ENCODE data around the gene NXPH1.

Gene NXPH1

DNA sequence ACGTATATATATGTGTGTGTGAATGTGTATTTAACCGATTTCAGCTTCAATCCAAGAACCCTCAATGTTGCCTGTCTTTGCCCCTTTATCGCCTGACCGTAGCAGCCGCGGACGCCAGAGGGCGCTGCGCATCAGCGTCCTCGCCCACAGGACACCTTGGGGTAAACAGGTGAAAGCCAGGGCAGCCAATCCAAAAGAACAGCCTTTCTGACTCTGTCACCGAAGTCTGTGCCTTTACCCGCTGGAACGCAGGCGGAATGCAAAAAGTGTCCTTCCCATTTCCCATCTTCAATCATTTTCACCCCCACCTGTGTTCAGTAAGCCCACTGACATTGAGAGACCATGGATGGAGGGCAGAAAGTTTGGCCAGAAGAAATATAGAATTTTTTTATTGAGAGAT is 3.6 kb downstream of the NXPH1 start:
- DNase-seq: no peak

DNA sequence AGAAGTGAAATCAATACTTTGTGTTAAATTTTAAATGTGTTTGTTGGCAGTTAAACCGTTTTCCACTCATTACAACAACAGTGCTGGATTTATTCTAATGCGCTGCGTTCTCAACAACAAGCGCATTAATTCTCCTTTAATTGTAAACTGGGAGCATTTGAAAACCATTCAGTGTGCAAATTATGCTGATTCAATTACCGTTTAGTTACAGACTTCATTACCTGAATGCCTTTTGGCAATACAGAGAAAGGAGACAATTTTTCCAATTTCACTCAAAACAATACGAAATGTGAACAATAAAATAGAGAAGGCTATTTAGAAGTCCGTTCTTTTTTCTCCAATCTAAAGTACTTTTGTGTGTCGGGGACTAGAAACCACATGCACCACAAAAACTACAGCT is 4.2 kb downstream of the NXPH1 start:
- DNase-seq: no peak

DNA sequence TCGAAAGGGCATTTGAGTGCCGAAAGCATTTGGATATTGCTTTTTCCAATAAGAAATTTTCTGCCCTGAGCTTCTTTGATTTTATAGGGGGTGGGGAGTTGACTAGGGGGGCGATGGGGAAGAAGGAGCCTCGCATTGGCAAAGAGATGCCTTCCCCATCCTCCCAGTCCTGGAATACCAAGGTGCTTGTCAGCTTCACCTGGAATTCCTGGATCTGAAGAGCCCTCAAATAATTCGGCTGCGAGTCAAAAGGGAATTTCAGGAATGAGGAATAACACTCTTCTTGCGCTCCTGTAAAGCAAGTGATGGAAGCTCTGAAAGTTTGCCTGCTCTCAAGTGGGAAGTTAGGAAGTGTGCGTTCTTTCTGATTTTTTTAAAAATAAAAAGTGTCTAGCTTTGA is 7.3 kb downstream of the NXPH1 start:
- DNase-seq: no peak

DNA sequence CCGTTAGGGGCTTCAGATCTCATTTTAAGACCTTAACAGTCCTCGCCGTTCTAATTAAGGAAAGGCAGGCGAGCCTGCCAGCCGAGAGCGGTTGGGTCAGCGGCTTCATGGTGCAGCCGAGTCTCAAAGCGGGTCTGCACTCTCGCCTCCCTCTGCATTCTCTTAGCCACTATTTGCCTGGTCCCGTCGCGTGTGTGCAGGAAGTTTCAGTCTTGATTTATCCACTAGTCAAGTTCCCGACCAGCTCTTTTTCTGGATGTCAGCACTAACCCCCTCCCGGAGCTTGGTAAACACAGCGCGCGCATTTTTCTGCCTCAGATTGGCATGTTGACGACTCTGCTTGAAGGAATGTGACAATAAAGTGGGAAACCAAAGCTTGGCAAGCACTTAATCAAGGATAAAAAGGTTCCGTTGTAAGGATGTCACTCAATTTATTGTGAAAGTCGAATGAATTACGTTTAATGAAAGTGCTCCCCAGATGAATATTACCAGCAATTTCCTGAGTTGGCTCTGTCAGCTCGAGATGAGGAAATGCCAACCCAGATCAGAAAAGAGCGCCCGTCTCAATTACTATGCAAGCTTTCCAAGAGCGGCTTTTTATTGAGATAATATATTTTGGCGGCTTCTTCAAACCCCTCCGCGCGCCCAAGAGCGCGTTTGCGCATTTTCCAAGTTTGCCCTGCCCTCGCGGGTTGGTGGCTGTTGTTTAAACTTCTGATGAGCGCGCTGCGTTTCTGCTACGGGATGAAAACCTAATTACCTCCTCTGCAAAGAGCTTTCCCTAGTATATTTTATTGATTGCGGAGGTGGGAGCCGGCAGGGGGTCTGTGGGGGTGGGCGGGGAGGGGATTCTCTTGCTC is 7.9 kb downstream of the NXPH1 start:
- no peak for DNase-seq

DNA sequence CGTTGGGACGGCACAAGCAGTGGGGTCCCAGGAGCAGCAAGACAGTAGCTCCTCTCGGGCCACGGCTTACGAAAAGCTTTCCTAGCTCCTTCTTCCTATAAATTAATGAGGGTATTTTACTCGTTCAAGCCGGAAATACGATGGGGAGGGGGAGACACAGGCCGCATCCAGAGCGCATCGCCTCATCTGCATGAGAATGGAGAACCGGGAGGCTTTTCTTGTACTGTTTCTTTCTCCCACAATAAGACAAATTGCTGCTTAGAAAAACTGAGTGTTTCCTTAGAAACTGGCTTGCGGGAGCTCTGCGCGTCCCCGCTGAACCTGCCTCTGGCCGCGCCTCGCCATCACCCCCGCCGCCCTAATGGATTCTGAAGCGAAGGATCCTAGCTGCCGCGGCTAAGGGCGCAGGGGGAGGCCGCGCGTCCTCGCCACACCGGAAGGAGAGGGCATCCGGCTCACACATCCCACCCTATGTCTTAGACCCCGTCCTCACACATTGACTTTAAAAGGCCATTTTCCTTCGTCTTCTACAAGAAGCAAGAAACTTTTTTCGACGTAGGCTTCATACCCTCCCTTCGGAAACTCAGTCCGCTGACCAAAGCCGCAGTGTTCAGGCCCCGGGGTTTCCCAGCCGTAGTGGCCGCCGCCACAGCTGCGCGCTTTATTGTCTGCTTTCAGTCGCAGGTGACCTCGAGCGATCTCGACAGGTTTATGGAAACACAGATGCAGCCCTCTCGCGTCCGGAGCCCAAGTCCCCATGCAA is 8.8 kb downstream of the NXPH1 start:
- DNase-seq: no peak

DNA sequence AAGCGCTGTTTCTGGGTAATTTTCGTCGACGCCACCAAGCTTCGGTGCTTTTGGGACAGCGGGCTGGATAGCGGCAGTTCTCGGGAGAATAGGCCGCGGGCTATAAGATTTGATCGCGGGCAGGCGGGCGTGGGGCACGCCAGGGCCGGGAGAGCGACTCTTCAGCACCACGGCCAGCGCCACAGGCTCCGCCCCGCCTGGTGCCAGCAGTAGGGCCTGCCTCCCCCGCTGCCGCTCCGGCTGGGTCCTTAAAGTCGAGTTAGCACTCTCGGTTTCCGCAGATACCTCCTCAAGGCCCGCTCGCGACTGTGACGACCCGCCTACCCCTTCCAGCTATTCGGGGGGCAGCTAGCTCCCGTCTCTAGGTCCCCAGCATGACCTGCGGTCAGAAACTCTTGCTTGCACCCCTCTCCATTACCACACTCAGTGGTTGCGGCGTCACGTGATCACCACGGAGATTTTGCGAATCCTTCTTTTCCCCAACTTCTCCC is 9.4 kb downstream of the NXPH1 start:
- no peak for DNase-seq

DNA sequence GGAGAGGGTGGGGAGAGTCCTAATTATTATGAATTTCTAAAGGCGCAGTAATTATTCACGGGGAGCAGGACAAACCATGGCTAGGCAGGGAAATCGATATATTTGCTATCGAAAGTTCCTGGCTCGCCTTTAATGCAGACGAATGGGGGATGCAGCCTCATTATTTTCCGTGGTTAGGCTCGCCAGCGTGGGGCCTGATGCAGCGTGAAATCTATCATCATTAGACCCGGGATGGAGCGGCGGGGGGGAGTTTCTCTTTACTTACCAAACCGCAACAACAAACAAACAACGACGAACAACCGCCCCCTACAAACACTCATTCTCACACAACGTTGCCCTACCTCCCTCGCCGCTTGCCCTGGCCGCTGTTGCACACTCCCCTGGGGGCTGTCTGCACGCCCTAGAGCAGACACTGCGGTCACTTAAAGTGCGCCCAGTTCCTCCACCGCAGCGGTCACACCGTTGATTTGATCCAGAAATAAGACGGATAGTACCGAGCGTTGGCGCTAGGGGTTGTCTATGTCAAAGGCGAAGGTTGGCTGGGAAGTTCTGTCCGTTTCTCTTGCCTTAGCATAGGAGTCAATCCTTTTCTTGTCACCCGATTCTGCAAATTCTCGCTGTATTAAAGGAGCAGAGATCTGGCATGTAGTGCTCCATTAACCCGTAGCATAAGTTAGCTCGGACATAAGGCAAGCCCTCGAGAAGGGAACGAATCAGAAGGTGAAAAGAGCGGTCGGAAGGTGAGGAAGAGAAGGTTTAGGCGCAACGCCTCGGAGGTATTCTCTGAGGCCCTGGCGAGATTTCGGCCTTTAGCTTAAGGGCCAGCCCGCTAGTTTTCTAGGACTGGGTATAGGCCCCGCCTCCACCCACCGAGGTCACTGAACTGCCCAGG is 10.4 kb downstream of the NXPH1 start:
- no peak for DNase-seq

DNA sequence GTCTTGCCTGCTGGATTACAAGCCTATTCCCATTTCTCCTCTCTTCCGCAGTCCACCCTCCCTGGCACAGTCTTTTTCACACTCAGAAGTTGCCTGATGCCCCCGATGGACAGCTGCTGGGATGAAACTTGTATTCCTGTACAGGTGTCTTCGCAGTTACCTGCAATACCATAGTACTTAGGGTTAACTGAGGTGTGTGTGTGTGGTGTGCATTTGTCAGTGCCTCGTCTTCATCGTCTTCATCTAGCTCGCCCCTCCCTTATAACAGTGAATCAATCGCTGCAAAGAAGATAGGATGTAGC is 11.0 kb downstream of the NXPH1 start:
- DNase-seq: no peak

DNA sequence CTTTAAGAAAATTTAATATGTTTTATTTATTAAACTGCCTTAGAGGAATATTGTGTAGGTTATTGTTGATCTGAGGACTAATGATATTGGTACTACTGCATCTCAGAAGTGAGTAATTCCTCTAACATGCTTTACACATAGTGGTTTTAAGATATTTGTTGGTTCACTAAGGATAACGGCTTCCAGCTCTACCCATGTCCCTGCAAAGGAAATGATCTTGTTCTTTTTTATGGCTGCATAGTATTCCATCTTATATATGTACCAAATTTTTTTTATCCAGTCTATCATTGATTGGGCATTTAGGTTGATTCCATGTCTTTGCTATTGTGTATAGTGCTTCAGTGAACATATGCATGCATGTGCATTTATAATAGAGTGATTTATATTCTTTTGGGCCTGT is 20.1 kb downstream of the NXPH1 start:
- DNase-seq: no peak

DNA sequence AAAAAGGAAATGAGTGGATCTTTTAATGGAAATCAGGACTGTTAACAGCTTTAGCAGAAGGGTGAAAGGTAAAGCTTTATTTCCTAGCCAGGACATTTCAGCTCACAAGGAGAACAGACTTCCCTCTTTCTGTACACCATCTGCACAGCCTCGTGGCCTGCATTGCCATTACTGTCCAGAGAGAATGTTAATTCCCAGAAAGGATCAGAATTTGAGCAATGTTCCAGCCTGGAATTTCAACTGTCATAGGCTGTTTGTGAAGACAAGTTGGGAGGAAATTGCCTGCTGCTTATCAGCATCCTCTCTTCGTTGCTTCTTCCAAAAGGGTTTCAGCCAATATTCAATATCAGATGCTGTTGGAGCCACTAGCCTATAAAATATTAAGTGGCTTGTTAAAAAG is 22.0 kb downstream of the NXPH1 start:
- no peak for DNase-seq

DNA sequence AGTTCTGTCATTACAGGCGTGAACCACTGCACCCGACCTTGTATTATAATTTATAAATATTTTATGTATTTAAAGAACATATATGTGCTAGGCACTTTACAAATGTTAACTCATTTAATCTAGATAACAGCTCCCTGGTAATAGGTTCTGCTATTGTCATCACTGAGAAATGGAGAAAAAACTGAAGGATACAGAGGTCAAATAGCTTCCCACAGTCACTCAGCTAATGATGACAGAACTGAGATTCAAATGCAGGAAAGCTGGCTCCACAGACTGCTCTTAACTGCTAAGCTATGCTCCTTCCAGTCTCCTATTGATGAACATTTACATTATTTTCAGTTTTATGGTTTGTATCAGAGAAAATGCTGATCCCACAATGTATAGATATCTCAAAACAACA is 28.9 kb downstream of the NXPH1 start:
- DNase-seq: no peak

DNA sequence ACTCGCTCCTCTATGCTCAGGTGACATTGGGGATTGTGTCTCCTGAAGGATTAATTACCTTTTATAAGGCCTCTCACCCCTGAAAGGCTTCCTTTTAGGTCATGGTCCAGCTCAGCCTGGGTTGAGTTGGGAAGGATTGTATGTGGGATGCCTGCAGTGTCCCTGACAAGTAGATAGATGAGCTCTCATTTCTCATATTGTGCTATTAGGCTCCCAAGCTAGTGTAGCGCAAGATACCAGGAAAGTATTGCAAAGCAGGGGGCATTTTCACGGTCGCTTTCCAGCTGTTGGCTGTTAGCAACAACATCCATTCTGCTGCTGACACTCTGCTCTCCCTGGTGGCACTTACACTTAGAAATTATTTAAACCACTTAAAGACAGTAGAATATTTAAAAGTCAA is 31.9 kb downstream of the NXPH1 start:
- DNase-seq: no peak

DNA sequence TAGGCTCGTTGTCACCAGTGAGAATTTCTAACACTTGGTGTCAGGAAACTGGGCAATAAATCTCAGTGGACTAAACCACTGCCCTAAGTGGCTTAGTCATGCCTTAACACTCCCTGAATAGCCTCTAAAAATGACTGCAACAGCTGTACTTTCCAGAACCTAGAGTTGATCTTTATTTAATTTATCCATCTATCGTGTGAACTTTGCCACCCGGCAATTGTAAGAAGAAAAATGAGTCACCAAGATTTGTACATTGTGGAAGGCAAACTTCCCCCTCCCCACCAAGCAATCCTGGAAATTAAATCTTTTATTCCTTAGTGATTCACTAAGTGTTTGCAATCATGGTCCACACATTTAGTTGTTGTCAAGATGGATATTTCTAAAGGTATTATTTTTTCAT is 47.1 kb downstream of the NXPH1 start:
- DNase-seq: no peak

DNA sequence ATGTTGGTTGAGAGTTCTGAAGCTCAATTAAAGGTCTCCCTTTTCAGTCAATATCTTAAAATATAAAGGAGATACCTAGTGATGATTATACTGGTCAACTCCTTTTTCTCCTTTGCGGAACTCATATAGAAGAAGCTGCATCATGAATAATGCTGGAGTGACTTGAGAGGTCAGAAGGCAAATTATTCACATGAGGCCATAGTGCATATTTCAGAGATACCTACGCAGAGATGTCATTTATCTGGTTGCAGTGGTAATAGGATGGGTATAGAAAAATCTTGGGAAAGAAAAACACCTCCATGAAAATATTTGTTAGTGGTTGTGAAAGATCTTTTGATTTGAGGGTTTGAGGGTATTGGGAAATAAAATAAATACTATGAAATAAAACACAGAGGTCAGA is 47.7 kb downstream of the NXPH1 start:
- no peak for DNase-seq

DNA sequence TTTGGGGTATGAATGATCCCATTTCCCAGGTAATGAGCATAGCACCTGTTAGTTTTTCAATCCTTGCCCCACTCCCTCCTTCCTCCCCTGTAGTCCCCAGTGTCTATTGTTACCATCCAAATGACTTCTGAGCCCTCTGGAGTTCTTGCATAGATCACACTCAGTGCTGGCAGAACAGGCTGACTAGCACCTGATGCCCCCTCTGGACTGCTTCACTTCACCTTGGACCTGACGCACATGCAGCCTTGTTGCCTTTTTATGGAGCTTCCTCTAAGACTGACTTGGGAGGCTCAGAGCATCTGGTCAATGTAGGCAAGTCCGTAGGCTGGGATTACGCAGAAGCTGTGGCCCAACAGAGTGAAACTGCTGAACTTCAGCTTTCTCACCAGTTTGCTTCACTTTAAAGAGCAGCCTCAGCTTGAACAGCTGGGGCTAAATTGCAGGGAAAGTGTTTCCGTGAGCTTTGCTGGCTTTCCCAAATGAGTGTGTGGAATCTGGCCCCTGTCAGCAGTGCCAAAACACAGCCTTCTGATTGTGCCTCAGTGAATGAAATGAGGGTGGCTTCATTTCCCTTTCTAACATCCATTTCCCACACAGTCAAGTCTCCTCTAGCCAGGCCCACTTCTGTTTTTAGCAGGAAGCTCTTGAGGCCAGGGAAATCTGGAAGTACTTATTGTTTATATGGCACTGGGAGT is 48.5 kb downstream of the NXPH1 start:
- DNase-seq: no peak

DNA sequence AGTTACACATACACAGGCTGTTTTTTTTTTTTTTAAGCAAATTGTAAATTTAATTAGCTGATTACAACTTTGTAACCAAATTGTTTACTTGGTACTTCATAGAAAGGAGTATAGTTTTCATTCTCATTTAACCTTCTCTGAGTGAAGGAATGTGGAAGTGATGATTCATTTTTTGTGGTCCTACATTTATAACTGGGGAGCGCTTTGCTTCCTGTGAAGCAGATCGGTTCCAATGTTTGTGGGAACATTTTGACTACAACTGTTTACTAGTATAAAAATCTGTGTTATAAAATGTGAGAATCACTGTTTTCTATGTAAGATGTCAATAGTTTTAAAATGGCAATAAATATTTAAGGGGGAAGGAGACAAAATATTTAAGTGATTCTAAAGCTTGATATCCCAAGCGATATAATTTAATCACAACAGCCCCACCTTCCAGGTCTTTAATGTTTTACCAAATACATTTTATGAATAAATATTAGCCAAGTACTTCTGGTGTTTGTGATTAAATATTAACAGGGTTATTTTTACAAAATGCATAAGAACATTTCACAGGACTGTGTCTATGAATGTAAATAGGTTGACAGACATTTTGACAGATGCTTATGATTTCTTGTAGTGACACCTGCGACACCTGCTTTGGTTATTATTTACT is 57.1 kb downstream of the NXPH1 start:
- no peak for DNase-seq

DNA sequence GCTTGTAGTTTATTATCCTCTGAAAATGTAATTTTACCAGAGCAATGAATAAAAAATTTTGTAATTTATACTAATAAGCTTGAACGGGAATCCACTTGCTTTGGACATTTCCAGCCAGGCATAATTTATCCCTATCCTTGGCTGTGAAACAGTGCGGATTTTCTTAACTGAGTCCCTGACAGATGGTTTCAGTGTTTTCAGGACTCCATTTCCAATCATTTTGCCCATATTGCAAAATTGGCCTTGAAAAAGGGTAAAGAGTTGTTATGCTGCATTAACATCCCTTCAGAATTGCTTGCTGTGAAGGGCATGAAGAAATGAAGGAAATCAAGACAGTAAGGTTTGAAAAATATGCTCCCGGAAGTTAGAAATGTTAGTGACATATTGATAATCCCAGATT is 57.7 kb downstream of the NXPH1 start:
- DNase-seq: no peak

DNA sequence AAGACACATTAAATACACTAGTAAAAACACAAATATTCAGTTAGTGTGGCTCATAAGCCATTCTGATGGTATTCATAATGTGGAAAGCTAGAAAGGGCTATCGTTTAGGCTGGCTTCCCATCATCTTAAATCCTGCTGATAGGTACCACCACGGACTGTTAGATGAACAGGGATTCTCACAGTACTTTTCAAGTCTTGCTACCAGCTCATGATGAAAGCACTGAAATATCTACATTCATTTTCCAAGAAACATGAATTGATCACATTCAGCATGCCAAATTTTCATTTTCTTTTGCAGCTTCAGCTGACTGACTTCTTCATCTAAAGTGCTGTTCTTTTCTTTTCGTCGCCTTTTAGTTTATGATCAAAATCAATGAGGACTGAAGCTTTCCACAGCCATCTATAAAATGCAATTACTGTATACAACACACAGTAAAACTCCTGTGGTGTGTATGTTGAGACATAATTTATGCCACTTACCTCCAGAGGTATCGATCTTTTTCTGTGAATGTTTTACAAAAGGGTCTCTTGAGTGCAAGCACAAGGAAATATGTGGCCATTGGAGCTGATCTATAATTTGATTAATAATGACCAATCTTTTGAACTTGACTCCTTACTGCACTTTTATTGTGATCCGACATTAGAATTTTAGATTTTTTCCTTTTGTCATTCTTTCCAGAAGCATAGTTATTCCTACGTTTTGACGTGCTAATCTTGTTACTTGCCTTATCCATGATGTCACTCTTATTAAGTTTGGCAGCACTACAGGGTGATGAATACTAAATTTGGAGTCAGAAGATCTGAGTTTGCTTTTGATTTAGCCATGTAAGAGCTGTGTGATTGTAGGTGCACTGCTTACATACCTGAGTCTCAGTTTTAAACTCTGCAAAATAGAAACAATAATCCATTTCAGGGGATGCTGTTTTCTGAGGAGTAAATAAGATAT is 58.4 kb downstream of the NXPH1 start:
- DNase-seq: no peak

DNA sequence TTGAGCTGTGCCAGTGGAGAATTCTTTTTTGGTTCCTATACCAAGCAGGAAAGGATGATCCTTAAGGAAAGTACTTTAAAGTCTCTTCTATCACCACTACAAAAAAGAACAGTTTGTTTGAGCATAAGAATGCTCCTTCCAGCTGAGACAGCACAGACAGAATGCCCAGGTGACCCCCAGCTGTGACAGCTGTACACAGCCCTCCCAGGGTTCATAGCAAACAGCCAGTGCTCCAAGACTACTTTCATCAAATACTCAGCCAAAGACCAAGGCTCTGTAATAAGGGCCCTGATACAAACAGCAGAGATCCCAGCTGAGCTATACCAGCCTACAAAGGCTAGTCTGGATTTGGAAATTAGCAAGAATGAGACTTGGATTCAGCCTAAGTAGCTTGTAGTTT is 65.7 kb downstream of the NXPH1 start:
- no peak for DNase-seq

DNA sequence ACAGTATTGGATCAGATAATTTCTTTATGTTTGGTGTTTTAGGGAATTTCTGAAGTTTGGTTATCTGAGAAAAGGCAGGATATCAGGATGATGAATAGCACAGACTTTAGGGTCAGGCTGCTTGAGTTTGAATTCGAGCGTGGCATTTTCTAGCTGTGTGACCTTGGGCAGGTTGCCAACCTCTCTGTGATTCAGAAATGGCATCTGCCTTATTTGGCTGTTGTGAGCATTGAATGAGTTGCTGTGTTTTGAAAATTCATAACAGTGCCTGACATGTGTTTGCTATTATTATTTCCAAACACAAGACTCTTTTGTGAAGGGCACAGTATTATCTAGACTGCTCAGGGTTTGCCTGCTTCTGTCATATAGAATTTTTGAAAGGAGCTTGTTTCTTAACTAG is 66.9 kb downstream of the NXPH1 start:
- DNase-seq: no peak

DNA sequence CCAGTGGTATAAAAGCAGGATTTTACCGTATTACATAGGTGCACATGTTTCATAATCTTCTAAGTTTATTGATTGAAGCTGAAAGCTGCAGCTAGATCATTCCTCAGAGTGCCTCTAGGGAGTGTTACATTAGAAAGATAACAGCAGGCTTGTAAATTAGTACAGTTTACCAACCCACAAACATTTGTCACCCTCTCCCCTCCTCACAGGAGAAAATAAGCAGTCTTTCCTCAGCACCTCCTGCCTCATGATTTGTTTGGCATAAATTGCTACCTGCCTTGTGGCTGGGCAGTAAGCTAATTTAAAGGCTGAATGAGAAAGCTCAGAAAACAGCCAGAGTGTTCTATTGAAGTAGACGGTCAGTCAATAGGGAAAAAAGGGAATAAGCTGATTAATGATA is 74.2 kb downstream of the NXPH1 start:
- no peak for DNase-seq
